Panc1 (cell line): ENCODE measurements around the gene HID1. TPM values are rescaled to one million over a fixed set of nuclear protein-coding genes. Genes with fewer than 3 reads are reported as not detected.

Experiments
- ATAC-seq: fragments of 200-7000 bp; cut with Tn5 transposase; 2 replicates; pipeline ENCODE4 v1.9.1; 2020; ENCODE audit warnings: mild to moderate bottlenecking, moderate library complexity
- BruUV-seq: library from RNA; stranded (reverse); fragments of 400-500 nt; replicated peaks from 2 replicates; lab custom pipeline; 2021; lab: Mats Ljungman, UMichigan
- CTCF ChIA-PET: fragments of 300-600 bp; sonication (Branson Sonifier 250); formaldehyde crosslinking; loops from one replicate; lab custom pipeline; 2022; ENCODE audit warnings: antibody characterized with exemption; lab: Charles Lee
- POLR2A ChIA-PET: fragments of 300-600 bp; sonication (Branson Sonifier 250); formaldehyde crosslinking; loops from one replicate; lab custom pipeline; 2022; ENCODE audit warnings: antibody characterized with exemption; lab: Charles Lee
- DNase-seq: peaks from one replicate; pipeline ENCODE4 v3.0.0-alpha.2; 2010; ENCODE audit warnings: low read depth, low spot score
- H3K27ac ChIP-seq: 2 replicates; pipeline ENCODE4 v1.5.1; 2011; ENCODE audit warnings: mild to moderate bottlenecking, low read length, inconsistent platforms
- H3K27me3 ChIP-seq: fragments of 200-500 bp; sonication (Bioruptor generic); 2 replicates; pipeline ENCODE4 v1.6.0; 2014; ENCODE audit warnings: low read length, inconsistent platforms; ENCODE audit not compliant: control insufficient read depth, insufficient read depth
- H3K36me3 ChIP-seq: fragments of 200-500 bp; sonication (Bioruptor generic); 2 replicates; pipeline ENCODE4 v1.5.1; 2014; ENCODE audit warnings: inconsistent platforms, mild to moderate bottlenecking, low read length, moderate library complexity; ENCODE audit not compliant: control insufficient read depth, insufficient read depth
- H3K4me1 ChIP-seq: 2 replicates; pipeline ENCODE4 v1.5.1; 2011; ENCODE audit warnings: inconsistent platforms, mild to moderate bottlenecking, low read length, moderate library complexity; ENCODE audit not compliant: control insufficient read depth, insufficient read depth
- H3K4me3 ChIP-seq, 2 experiments: 2 replicates each; pipeline ENCODE4 v1.5.1; 2011 to 2012; ENCODE audit warnings: low read depth in 2 of 2, low read length in 2 of 2, mild to moderate bottlenecking in 2 of 2, inconsistent platforms in 1 of 2, moderate library complexity in 1 of 2
- H3K9me3 ChIP-seq: fragments of 200-500 bp; sonication (Bioruptor generic); 2 replicates; pipeline ENCODE4 v1.5.1; 2014; ENCODE audit warnings: low read depth, mild to moderate bottlenecking, inconsistent platforms, low read length, moderate library complexity; ENCODE audit not compliant: control insufficient read depth, insufficient read depth
- POLR2AphosphoS5 ChIP-seq: IDR thresholded peaks from 2 replicates; pipeline ENCODE4 v1.6.1; 2012; ENCODE audit warnings: mild to moderate bottlenecking, low read depth, low read length, moderate library complexity
- SIN3A ChIP-seq: IDR thresholded peaks from 2 replicates; pipeline ENCODE4 v1.6.1; 2012; ENCODE audit warnings: low read depth, mild to moderate bottlenecking, low read length, moderate library complexity, borderline replicate concordance; ENCODE audit not compliant: insufficient read depth
- TCF7L2 ChIP-seq: IDR thresholded peaks from 2 replicates; pipeline ENCODE4 v1.6.1; 2011; ENCODE audit warnings: mild to moderate bottlenecking, low read depth, low read length, inconsistent platforms
- in situ Hi-C: cut with HindIII; loops from 2 replicates; pipeline ENCODE4 v1.10.0; 2016; ENCODE audit warnings: low sequenced_read_pairs, low pct_unique_long_range_greater_than_20kb
- intact Hi-C: fragments of 100-400 bp; cut with micrococcal nuclease; formaldehyde crosslinking; loops from one replicate; pipeline ENCODE4 v1.10.0; 2022; ENCODE audit not compliant: unreplicated experiment
- total RNA-seq: library from RNA; stranded (reverse); gene quantifications from one replicate; pipeline ENCODE4 v1.2.1, GENCODE V29; 2021; ENCODE audit not compliant: unreplicated experiment
- TF ChIP-seq, protein P1 (sequence below), 2 experiments: IDR thresholded peaks; 2 replicates each; pipeline ENCODE4 v1.6.1; 2011 to 2012; ENCODE audit warnings: low read depth in 2 of 2, control low read depth in 1 of 2, low read length in 1 of 2, mild to moderate bottlenecking in 1 of 2, moderate library complexity in 1 of 2; ENCODE audit not compliant: insufficient read depth in 1 of 2
- TF ChIP-seq, protein P2 (sequence below): fragments of 450-650 bp; IDR thresholded peaks from 2 replicates; pipeline ENCODE4 v1.5.1; 2017; ENCODE audit warnings: mild to moderate bottlenecking

Gene HID1
- total RNA-seq, 1 experiment from 2014 or later: 10.9 TPM

GRCh38 chr17:74937064-74938051 is 35.2 kb downstream of the HID1 start:
- no TSS peak for BruUV-seq
- no peaks in the 10 kb centered on the region for H3K36me3 ChIP-seq
- no peak overlapping the region for H3K4me3 ChIP-seq
- no peaks in the 10 kb centered on the region for H3K9me3 ChIP-seq
- in situ Hi-C loops (no loop called here), intact Hi-C loops (no loop called here)
- CTCF ChIA-PET: no interaction called here
- H3K27me3 ChIP-seq: peaks cover 13% of the 10 kb centered on the region; the same call in 1 of the 2 replicates
- no peaks in the 10 kb centered on the region for H3K4me1 ChIP-seq
- ATAC-seq (no peak), DNase-seq (no peak)
- no peak for TF ChIP-seq SIN3A
- TF ChIP-seq, protein P1, sequence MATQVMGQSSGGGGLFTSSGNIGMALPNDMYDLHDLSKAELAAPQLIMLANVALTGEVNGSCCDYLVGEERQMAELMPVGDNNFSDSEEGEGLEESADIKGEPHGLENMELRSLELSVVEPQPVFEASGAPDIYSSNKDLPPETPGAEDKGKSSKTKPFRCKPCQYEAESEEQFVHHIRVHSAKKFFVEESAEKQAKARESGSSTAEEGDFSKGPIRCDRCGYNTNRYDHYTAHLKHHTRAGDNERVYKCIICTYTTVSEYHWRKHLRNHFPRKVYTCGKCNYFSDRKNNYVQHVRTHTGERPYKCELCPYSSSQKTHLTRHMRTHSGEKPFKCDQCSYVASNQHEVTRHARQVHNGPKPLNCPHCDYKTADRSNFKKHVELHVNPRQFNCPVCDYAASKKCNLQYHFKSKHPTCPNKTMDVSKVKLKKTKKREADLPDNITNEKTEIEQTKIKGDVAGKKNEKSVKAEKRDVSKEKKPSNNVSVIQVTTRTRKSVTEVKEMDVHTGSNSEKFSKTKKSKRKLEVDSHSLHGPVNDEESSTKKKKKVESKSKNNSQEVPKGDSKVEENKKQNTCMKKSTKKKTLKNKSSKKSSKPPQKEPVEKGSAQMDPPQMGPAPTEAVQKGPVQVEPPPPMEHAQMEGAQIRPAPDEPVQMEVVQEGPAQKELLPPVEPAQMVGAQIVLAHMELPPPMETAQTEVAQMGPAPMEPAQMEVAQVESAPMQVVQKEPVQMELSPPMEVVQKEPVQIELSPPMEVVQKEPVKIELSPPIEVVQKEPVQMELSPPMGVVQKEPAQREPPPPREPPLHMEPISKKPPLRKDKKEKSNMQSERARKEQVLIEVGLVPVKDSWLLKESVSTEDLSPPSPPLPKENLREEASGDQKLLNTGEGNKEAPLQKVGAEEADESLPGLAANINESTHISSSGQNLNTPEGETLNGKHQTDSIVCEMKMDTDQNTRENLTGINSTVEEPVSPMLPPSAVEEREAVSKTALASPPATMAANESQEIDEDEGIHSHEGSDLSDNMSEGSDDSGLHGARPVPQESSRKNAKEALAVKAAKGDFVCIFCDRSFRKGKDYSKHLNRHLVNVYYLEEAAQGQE (IDR thresholded peaks at IDR 0.05; ENCODE audit: insufficient read depth in 1 of 2, low read depth in 2 of 2, low read length in 1 of 2): peak; percentile 79 to 90
- H3K27ac ChIP-seq: no peak overlapping the region
- POLR2A ChIA-PET: no interaction called here

GRCh38 chr17:74936470-74936799 is 36.1 kb downstream of the HID1 start:
- intact Hi-C loops: no loop called here
- Histone ChIP-seq H3K4me3 (no peak overlapping the region), H3K36me3 (no peaks in the 10 kb centered on the region), H3K9me3 (no peaks in the 10 kb centered on the region), H3K27me3 (peaks cover 13% of the 10 kb centered on the region; the same call in 1 of the 2 replicates), H3K4me1 (no peaks in the 10 kb centered on the region), H3K27ac (no peak overlapping the region)
- ATAC-seq (no peak), DNase-seq (no peak)
- CTCF ChIA-PET: no interaction called here
- no TSS peak for BruUV-seq
- in situ Hi-C loops: no loop called here
- TF ChIP-seq POLR2AphosphoS5 (no peak), SIN3A (no peak), TCF7L2 (no peak)
- TF ChIP-seq, protein P2, sequence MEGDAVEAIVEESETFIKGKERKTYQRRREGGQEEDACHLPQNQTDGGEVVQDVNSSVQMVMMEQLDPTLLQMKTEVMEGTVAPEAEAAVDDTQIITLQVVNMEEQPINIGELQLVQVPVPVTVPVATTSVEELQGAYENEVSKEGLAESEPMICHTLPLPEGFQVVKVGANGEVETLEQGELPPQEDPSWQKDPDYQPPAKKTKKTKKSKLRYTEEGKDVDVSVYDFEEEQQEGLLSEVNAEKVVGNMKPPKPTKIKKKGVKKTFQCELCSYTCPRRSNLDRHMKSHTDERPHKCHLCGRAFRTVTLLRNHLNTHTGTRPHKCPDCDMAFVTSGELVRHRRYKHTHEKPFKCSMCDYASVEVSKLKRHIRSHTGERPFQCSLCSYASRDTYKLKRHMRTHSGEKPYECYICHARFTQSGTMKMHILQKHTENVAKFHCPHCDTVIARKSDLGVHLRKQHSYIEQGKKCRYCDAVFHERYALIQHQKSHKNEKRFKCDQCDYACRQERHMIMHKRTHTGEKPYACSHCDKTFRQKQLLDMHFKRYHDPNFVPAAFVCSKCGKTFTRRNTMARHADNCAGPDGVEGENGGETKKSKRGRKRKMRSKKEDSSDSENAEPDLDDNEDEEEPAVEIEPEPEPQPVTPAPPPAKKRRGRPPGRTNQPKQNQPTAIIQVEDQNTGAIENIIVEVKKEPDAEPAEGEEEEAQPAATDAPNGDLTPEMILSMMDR: no peak
- TF ChIP-seq, protein P1 (IDR thresholded peaks at IDR 0.05; ENCODE audit: insufficient read depth in 1 of 2, low read depth in 2 of 2, low read length in 1 of 2): no peak
- POLR2A ChIA-PET: interaction anchor here (0.7 kb wide), 1 partner anchor 41 kb away, joined by 15 read pairs; no protein-coding TSS in a partner anchor
